Astrocyte (in vitro differentiated cells and primary cell): ENCODE measurements around the gene MORC2. TPM values are rescaled to one million over a fixed set of nuclear protein-coding genes. Genes with fewer than 3 reads are reported as not detected.
A peak's percentile ranks its signal among the peaks of the same experiment; 100 is the strongest.

Source experiments
- DNase-seq: peaks from one replicate; pipeline ENCODE4 v3.0.0-alpha.2; 2010; ENCODE audit warnings: low read depth
- FAIRE-seq: peaks from 2 replicates; lab custom pipeline; 2011; peaks lifted over from hg19 to GRCh38; lab: Jason Lieb, UNC
- H2AFZ ChIP-seq: 2 replicates; pipeline ENCODE4 v1.6.0; 2012; ENCODE audit warnings: low read depth, low read length, inconsistent platforms
- H3K27ac ChIP-seq: 2 replicates; pipeline ENCODE4 v1.5.1; 2011; ENCODE audit warnings: low read depth, low read length, inconsistent platforms
- H3K27me3 ChIP-seq: 2 replicates; pipeline ENCODE4 v1.6.0; 2011; ENCODE audit warnings: low read length, inconsistent platforms; ENCODE audit not compliant: insufficient read depth
- H3K36me3 ChIP-seq: 2 replicates; pipeline ENCODE4 v1.5.1; 2011; ENCODE audit warnings: low read length, inconsistent platforms; ENCODE audit not compliant: insufficient read depth
- H3K4me1 ChIP-seq: 2 replicates; pipeline ENCODE4 v1.5.1; 2011; ENCODE audit warnings: low read length, inconsistent platforms; ENCODE audit not compliant: insufficient read depth
- H3K4me2 ChIP-seq: 2 replicates; pipeline ENCODE4 v1.6.0; 2012; ENCODE audit warnings: low read length, inconsistent platforms
- H3K4me3 ChIP-seq: 2 replicates; pipeline ENCODE4 v1.5.1; 2011; ENCODE audit warnings: low read depth, mild to moderate bottlenecking, low read length, inconsistent platforms; ENCODE audit not compliant: insufficient read depth
- H3K79me2 ChIP-seq: 2 replicates; pipeline ENCODE4 v1.6.0; 2012; ENCODE audit warnings: mild to moderate bottlenecking, low read length, inconsistent platforms; ENCODE audit not compliant: insufficient read depth
- H3K9ac ChIP-seq: 2 replicates; pipeline ENCODE4 v1.6.0; 2012; ENCODE audit warnings: mild to moderate bottlenecking, low read length, inconsistent platforms
- H3K9me3 ChIP-seq: 2 replicates; pipeline ENCODE4 v1.5.1; 2012; ENCODE audit warnings: low read depth, mild to moderate bottlenecking, low read length, inconsistent platforms; ENCODE audit not compliant: insufficient read depth
- H4K20me1 ChIP-seq: 2 replicates; pipeline ENCODE4 v1.6.0; 2012; ENCODE audit warnings: low read length, inconsistent platforms; ENCODE audit not compliant: insufficient read depth
- H3K27ac Mint-ChIP-seq: one replicate; pipeline ENCODE4 v1.8.0; 2021; ENCODE audit warnings: mild to moderate bottlenecking, mixed read lengths; ENCODE audit not compliant: unreplicated experiment
- H3K27me3 Mint-ChIP-seq: one replicate; pipeline ENCODE4 v1.8.0; 2021; ENCODE audit warnings: low read depth, mixed read lengths; ENCODE audit not compliant: unreplicated experiment
- H3K36me3 Mint-ChIP-seq: one replicate; pipeline ENCODE4 v1.8.0; 2021; ENCODE audit warnings: low read depth, mixed read lengths; ENCODE audit not compliant: unreplicated experiment
- H3K4me1 Mint-ChIP-seq: one replicate; pipeline ENCODE4 v1.8.0; 2021; ENCODE audit warnings: low read depth, mixed read lengths; ENCODE audit not compliant: unreplicated experiment
- H3K4me3 Mint-ChIP-seq: one replicate; pipeline ENCODE4 v1.8.0; 2021; ENCODE audit warnings: mild to moderate bottlenecking, moderate library complexity, mixed read lengths; ENCODE audit not compliant: unreplicated experiment
- H3K9me3 Mint-ChIP-seq: one replicate; pipeline ENCODE4 v1.8.0; 2021; ENCODE audit warnings: mild to moderate bottlenecking, mixed read lengths; ENCODE audit not compliant: unreplicated experiment
- EZH2 ChIP-seq: IDR thresholded peaks from 2 replicates; pipeline ENCODE4 v1.6.1; 2012; ENCODE audit warnings: mild to moderate bottlenecking, low read length, inconsistent platforms; ENCODE audit not compliant: insufficient read depth
- total RNA-seq: library from RNA; stranded (reverse); gene quantifications from 2 replicates; pipeline ENCODE4 v1.2.1, GENCODE V29; 2021
- TF ChIP-seq, protein P1 (sequence below): IDR thresholded peaks from 2 replicates; pipeline ENCODE4 v1.5.1; 2011; ENCODE audit warnings: low read depth, mild to moderate bottlenecking, inconsistent platforms, low read length, moderate library complexity; ENCODE audit not compliant: insufficient read depth

MORC2 gene
- total RNA-seq, 1 donor from 2014 or later: 45.9 TPM

DNA sequence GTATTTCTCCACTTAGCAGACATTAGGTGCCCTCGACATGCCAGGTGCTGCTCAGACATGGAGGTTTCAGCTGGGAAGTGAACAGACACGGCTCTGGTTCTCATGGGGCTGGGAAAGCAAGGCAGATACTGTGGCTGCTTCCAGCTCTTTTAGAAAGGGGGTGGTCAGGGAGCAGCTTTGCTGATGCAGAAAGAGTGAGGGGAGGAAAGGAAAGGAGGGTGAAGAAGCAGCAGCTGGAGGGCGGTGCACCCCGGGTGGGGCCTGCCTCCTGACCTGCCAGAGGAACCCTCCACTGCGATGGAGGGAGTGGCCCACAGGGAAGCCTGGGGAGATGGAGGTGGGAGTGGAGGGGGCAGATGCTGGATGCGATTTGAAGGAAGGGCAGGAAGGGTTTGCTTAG is 76.8 kb downstream of the MORC2 start:
- H3K27ac Mint-ChIP-seq: no peak overlapping the region

DNA sequence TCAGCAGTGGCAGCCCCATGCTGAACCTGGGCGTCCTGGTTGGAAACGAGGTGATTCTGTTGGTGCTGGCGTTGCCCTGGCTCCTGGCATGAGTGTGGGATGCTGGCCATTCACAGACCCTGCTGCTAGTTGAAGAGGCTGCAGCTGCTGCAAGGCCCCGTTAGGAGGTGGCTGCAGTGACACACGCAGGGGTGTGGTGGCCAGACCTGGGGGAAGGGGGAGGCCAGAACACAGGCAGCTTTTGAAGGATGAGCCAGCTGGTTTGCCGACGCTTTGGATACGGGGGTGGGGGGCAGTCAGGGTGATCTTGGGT is 77.2 kb downstream of the MORC2 start:
- H3K9me3 Mint-ChIP-seq: no peaks in the 10 kb centered on the region
- H3K27ac Mint-ChIP-seq: no peak overlapping the region
- no peaks in the 10 kb centered on the region for H3K9me3 ChIP-seq
- H3K27me3 ChIP-seq: no peaks in the 10 kb centered on the region
- no peaks in the 10 kb centered on the region for H4K20me1 ChIP-seq
- no peaks in the 10 kb centered on the region for H3K79me2 ChIP-seq
- peaks cover 12% of the 10 kb centered on the region for H3K4me1 Mint-ChIP-seq
- TF ChIP-seq EZH2: no peak
- TF ChIP-seq, protein P1, sequence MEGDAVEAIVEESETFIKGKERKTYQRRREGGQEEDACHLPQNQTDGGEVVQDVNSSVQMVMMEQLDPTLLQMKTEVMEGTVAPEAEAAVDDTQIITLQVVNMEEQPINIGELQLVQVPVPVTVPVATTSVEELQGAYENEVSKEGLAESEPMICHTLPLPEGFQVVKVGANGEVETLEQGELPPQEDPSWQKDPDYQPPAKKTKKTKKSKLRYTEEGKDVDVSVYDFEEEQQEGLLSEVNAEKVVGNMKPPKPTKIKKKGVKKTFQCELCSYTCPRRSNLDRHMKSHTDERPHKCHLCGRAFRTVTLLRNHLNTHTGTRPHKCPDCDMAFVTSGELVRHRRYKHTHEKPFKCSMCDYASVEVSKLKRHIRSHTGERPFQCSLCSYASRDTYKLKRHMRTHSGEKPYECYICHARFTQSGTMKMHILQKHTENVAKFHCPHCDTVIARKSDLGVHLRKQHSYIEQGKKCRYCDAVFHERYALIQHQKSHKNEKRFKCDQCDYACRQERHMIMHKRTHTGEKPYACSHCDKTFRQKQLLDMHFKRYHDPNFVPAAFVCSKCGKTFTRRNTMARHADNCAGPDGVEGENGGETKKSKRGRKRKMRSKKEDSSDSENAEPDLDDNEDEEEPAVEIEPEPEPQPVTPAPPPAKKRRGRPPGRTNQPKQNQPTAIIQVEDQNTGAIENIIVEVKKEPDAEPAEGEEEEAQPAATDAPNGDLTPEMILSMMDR: no peak
- FAIRE-seq (no peak), DNase-seq (no peak)
- H3K4me3 ChIP-seq: no peak overlapping the region
- H3K4me2 ChIP-seq: no peak overlapping the region
- no peak overlapping the region for H3K9ac ChIP-seq
- no peaks in the 10 kb centered on the region for H3K36me3 ChIP-seq
- peaks cover 9% of the 10 kb centered on the region for H3K36me3 Mint-ChIP-seq
- H3K4me3 Mint-ChIP-seq: no peak overlapping the region
- H3K4me1 ChIP-seq: no peaks in the 10 kb centered on the region
- peaks cover 4% of the 10 kb centered on the region for H3K27me3 Mint-ChIP-seq
- no peak overlapping the region for H2AFZ ChIP-seq
- H3K27ac ChIP-seq: no peak overlapping the region

More for the DNA sequence above, 76.8 kb downstream of the MORC2 start:
- Histone ChIP-seq H4K20me1 (no peaks in the 10 kb centered on the region), H3K27ac (no peak overlapping the region), H2AFZ (no peak overlapping the region), H3K9me3 (no peaks in the 10 kb centered on the region), H3K79me2 (no peaks in the 10 kb centered on the region), H3K9ac (no peak overlapping the region), H3K27me3 (no peaks in the 10 kb centered on the region), H3K36me3 (no peaks in the 10 kb centered on the region), H3K4me3 (no peak overlapping the region), H3K4me2 (no peak overlapping the region), H3K4me1 (no peaks in the 10 kb centered on the region)
- FAIRE-seq: no peak
- peaks cover 1% of the 10 kb centered on the region for H3K27me3 Mint-ChIP-seq
- peaks cover 12% of the 10 kb centered on the region for H3K4me1 Mint-ChIP-seq
- TF ChIP-seq, protein P1: no peak
- TF ChIP-seq EZH2: no peak
- H3K36me3 Mint-ChIP-seq: peaks cover 8% of the 10 kb centered on the region
- H3K9me3 Mint-ChIP-seq: no peaks in the 10 kb centered on the region
- H3K4me3 Mint-ChIP-seq: no peak overlapping the region
- DNase-seq: no peak

DNA sequence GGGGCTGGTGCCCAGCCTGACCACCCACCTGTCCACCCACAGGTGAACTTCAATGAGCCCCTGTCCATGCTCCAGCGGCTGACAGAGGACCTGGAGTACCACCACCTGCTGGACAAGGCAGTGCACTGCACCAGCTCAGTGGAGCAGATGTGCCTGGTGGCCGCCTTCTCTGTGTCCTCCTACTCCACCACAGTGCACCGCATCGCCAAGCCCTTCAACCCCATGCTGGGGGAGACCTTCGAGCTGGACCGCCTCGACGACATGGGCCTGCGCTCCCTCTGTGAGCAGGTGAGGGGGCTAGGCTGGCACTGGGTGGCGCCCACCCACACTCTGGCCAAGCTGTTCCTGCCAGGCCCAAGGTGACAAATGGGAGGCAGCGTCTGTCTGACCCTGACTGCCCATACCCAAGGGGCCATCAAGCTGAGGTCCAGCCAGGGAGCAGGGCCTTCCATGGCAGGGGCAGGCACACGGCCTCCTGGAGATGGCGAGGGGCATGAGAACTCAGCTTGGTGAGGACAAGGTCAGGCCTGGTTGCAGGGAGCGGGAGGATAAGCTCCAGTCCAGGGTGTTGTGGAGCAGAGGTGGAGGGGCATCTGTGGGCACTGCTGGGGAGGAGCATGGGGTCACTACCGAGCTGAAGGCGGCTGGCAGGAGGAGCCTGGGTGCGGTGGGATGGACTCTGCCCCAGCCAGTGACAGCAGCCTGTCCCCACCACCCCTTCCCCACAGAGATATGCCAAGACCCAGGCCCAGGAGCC is 77.7 kb downstream of the MORC2 start:
- Mint-ChIP-seq H3K27ac (no peak overlapping the region), H3K4me3 (no peak overlapping the region), H3K27me3 (peaks cover 9% of the 10 kb centered on the region), H3K36me3 (peaks cover 12% of the 10 kb centered on the region), H3K9me3 (no peaks in the 10 kb centered on the region), H3K4me1 (peaks cover 12% of the 10 kb centered on the region)
- Histone ChIP-seq H2AFZ (no peak overlapping the region), H3K27me3 (no peaks in the 10 kb centered on the region), H3K27ac (no peak overlapping the region), H3K9ac (no peak overlapping the region), H3K4me3 (no peak overlapping the region), H4K20me1 (no peaks in the 10 kb centered on the region), H3K9me3 (no peaks in the 10 kb centered on the region), H3K4me2 (no peak overlapping the region), H3K36me3 (no peaks in the 10 kb centered on the region), H3K4me1 (no peaks in the 10 kb centered on the region), H3K79me2 (no peaks in the 10 kb centered on the region)
- DNase-seq (no peak), FAIRE-seq (peak; percentile 34)
- TF ChIP-seq, protein P1: peak; percentile 66
- no peak for TF ChIP-seq EZH2
